A673 (cell line): Measurements from ENCODE around the gene CBLL1.

Source experiments
- EZH2 ChIP-seq: fragments of 200-600 bp; sonication (generic); IDR thresholded peaks from 2 replicates; pipeline ENCODE4 v1.6.1; 2017; ENCODE audit warnings: borderline replicate concordance, low read depth, mild to moderate bottlenecking, mixed read lengths, antibody characterized with exemption, low read length; ENCODE audit not compliant: poor library complexity, severe bottlenecking
- TF ChIP-seq, protein P1 (sequence below): fragments of 300-800, 200-600 bp; sonication (generic); conservative IDR thresholded peaks from 2 replicates; pipeline ENCODE4 v1.5.1; 2017; ENCODE audit warnings: low read depth, mild to moderate bottlenecking, antibody characterized with exemption, low read length, moderate library complexity, mixed read lengths

DNA sequence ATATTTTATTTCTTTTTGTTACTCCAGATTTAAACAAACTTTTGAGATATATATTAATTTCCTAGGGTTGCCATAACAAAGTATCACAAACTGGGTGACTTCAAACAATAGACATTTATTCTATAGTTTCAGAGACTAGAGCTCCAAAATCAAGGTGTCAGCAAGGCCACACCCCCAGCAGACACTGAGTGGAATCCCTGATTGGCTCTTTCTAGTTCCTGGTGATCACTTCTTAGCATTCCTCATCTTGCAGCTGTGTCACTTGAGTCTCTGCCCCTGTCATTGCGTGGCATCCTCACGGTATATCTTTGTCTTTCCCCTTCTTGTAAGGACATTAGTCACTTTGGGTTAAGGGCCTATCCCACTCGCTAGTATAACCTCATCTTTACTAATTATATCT lies 66.7 kb downstream of the CBLL1 start:
- TF ChIP-seq, protein P1, sequence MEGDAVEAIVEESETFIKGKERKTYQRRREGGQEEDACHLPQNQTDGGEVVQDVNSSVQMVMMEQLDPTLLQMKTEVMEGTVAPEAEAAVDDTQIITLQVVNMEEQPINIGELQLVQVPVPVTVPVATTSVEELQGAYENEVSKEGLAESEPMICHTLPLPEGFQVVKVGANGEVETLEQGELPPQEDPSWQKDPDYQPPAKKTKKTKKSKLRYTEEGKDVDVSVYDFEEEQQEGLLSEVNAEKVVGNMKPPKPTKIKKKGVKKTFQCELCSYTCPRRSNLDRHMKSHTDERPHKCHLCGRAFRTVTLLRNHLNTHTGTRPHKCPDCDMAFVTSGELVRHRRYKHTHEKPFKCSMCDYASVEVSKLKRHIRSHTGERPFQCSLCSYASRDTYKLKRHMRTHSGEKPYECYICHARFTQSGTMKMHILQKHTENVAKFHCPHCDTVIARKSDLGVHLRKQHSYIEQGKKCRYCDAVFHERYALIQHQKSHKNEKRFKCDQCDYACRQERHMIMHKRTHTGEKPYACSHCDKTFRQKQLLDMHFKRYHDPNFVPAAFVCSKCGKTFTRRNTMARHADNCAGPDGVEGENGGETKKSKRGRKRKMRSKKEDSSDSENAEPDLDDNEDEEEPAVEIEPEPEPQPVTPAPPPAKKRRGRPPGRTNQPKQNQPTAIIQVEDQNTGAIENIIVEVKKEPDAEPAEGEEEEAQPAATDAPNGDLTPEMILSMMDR: no peak
- no peak for TF ChIP-seq EZH2
